Naive B cell (primary cell): ENCODE measurements around the gene VASP. TPM values are rescaled to one million over a fixed set of nuclear protein-coding genes. Genes with fewer than 3 reads are reported as not detected.

Experiments used
- ATAC-seq, 2 donors: fragments of 150-1000 bp; cut with Tn5 transposase; 2 replicates each; pipeline ENCODE4 v1.10.0; 2021; ENCODE audit warnings: low read depth in 2 of 2, mild to moderate bottlenecking in 2 of 2, moderate library complexity in 2 of 2
- DNase-seq: peaks from one replicate; pipeline ENCODE4 v3.0.0; 2022
- H3K27ac Mint-ChIP-seq, 6 donors: one replicate each; pipeline ENCODE4 v1.8.0; 2020 to 2022; ENCODE audit warnings: mild to moderate bottlenecking in 6 of 6, mixed read lengths in 6 of 6, moderate library complexity in 5 of 6, inconsistent platforms in 2 of 6
- H3K27me3 Mint-ChIP-seq, 3 donors: one replicate each; pipeline ENCODE4 v1.8.0; 2021 to 2022; ENCODE audit warnings: mixed read lengths in 3 of 3, mild to moderate bottlenecking in 1 of 3
- H3K36me3 Mint-ChIP-seq, 2 donors: one replicate each; pipeline ENCODE4 v1.8.0; 2020 to 2022; ENCODE audit warnings: mixed read lengths in 2 of 2, inconsistent platforms in 1 of 2, mild to moderate bottlenecking in 1 of 2
- H3K4me1 Mint-ChIP-seq, 3 donors: one replicate each; pipeline ENCODE4 v1.8.0; 2020 to 2022; ENCODE audit warnings: mixed read lengths in 3 of 3, inconsistent platforms in 1 of 3, mild to moderate bottlenecking in 1 of 3, moderate library complexity in 1 of 3
- H3K4me3 Mint-ChIP-seq, 8 donors: one replicate each; pipeline ENCODE4 v1.8.0; 2020 to 2022; ENCODE audit warnings: mild to moderate bottlenecking in 8 of 8, mixed read lengths in 8 of 8, moderate library complexity in 8 of 8, inconsistent platforms in 2 of 8
- H3K9me3 Mint-ChIP-seq, 7 donors: one replicate each; pipeline ENCODE4 v1.8.0; 2020 to 2022; ENCODE audit warnings: mixed read lengths in 7 of 7, mild to moderate bottlenecking in 5 of 7, inconsistent platforms in 2 of 7, moderate library complexity in 1 of 7
- polyA plus RNA-seq, 6 donors: library from polyadenylated mRNA; unstranded; fragments of 300-500 nt; fragmentation: Illumina TruSeq; gene quantifications; one replicate each; pipeline ENCODE4 v1.2.3, GENCODE V29; 2021; ENCODE audit warnings: low read depth in 6 of 6

Gene VASP
- polyA plus RNA-seq, 6 donors from 2014 or later, result 51.5 to 87.2 (median 64.3) TPM

DNA sequence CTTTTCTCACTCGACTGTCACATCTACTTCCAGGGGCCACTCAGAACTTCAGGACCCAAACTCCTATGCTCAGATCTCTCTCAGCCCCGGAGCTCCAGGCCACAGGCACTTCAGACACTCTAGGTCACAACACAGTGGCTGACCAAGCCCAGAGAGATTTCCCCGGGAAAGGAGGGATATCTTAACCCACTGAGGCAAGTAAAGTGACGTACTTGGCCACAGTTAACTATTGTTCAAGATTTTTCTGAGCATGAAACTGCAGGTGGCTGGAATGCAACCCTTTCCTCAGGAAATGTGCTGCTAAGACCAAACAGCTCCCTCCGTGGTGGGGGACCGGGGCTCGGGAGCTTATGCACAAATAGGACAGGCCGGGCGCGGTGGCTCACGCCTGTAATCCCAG lies 53.4 kb downstream of the VASP start:
- no peaks in the 10 kb centered on the region for H3K36me3 Mint-ChIP-seq
- DNase-seq (no peak), ATAC-seq (no peak)
- no peaks in the 10 kb centered on the region for H3K27me3 Mint-ChIP-seq
- peaks cover 22 to 46% (median 22%) of the 10 kb centered on the region in 3 donors for H3K4me1 Mint-ChIP-seq
- no peak overlapping the region for H3K4me3 Mint-ChIP-seq
- no peak overlapping the region for H3K27ac Mint-ChIP-seq
- no peaks in the 10 kb centered on the region for H3K9me3 Mint-ChIP-seq

DNA sequence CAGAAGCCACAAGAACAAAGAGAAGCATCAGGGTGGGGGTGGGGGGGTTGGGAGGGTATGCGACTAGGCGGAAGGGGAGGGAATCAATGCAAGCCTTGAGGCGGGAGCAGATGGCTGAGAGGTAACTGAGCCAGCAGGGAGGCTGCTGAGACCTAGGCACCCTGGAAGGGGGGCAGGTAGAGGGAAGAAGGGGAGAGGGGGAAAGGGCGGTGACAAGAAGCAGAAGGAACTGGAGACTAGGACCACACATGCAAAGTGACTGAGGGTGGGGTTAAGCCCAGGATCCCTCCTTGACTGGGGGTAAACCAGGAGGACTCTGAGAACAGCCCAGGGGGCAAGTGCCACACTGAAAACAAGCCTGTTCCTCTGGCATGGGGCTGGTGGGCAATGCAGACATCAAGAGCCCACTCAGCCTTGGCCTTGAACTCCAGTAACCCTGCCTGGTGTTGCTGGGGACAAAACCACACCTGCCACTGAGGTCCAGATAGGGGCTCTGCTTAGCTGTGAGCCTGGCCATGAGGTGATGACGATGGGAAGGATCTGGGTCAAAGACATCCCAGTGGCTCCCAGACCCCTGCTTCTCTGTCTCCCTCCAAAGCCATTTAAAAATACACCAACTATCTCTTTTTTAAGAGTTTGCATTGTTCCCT lies 57.0 kb downstream of the VASP start:
- no peaks in the 10 kb centered on the region for H3K9me3 Mint-ChIP-seq
- DNase-seq, result no peak
- H3K4me1 Mint-ChIP-seq, result peaks cover 6 to 32% (median 21%) of the 10 kb centered on the region in 3 donors
- no peaks in the 10 kb centered on the region for H3K27me3 Mint-ChIP-seq
- peak in 1 of 2 donors; percentile 44 for ATAC-seq
- H3K27ac Mint-ChIP-seq, result peak overlapping the region in 4 of 6 donors; percentile 15 to 74 (median 48)
- H3K36me3 Mint-ChIP-seq, result no peaks in the 10 kb centered on the region
- peak overlapping the region in 4 of 8 donors; percentile 15 to 23 (median 18) for H3K4me3 Mint-ChIP-seq

DNA sequence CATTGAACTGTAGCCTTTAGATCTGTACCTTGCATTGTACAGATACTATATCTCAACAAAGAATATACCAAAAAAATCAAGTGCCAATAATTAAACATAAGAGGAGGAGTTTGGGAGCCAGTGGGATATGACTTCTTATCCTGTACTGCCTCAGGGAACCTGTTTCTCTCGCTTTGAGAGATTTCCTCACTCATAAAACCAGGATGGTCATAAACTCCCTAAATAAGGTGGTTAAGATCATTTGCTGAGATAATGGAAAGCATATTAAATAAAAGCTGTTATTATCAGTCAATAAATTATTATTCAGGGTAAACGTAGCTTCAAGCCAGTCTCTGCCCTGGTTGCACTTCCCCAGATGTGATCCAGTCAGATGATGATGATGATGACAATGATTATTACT lies 60.3 kb downstream of the VASP start:
- DNase-seq, result no peak
- Mint-ChIP-seq H3K27ac (peak overlapping the region in 1 of 6 donors; percentile 21), H3K4me1 (peaks cover 7 to 23% (median 18%) of the 10 kb centered on the region in 3 donors), H3K4me3 (no peak overlapping the region), H3K27me3 (no peaks in the 10 kb centered on the region), H3K36me3 (no peaks in the 10 kb centered on the region), H3K9me3 (peaks cover 0 to 1% (median 0%) of the 10 kb centered on the region in 7 donors)
- ATAC-seq, result no peak

DNA sequence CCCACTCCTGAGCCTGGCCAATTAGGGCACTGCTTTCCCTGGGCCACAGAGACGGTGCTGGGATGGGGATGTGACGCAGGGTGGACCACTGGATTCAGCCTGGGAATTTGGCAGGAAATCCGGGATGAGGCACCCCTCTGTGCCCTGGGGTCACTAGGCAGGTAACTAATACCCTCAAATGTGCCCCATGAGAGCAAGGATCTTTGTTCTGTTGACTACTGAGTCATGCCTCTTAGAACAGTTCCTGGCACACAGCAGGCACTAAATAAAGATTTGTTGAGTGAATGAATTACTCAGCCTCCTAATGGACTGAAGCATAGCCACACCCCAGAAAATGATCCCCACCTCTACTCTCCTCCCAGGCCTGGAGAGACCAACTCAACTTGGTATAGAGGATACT lies 61.5 kb downstream of the VASP start:
- H3K27me3 Mint-ChIP-seq, result no peaks in the 10 kb centered on the region
- H3K36me3 Mint-ChIP-seq, result no peaks in the 10 kb centered on the region
- peaks cover 0 to 1% (median 0%) of the 10 kb centered on the region in 7 donors for H3K9me3 Mint-ChIP-seq
- ATAC-seq, result no peak
- peak overlapping the region in 1 of 6 donors; percentile 44 for H3K27ac Mint-ChIP-seq
- H3K4me1 Mint-ChIP-seq, result peaks cover 7 to 14% (median 13%) of the 10 kb centered on the region in 3 donors
- DNase-seq, result no peak
- H3K4me3 Mint-ChIP-seq, result no peak overlapping the region

DNA sequence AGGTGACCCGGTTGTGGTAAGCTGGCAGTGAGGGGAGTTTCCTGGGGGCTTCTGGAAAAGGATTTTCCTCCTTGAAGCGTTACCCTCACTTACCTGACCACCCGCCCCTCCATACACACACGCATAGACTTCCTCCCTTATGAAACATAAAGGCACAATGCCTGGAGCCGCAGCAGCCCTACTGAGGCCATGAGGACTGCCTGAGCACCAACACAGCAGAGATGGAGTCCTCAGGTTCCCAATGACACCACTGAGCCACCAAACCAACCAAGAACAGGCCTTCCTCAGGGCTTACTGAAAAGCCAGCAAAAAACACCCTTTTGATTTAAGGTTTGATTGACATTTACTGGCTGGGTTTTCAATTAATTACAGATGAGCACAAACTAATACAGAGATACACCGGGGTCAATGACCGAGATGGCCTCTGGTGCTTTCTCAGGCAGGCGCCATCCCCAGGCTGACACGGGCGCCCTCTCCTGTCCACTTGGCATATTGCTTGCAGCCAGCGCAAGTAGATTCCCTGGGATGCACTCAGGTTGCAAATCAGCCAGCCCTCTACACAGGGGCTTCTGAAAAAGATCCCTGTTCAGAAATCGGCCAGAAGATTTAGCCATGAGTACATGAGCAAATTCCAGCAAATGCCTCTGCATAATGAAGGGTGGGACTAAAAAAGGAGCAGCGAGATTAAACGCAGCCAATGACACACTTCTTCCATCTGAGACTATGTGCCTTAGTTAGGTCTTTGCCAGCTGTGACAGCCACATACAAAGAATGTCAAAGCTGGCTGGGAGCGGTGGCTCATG lies 62.5 kb downstream of the VASP start:
- peak; percentile 49 for ATAC-seq
- Mint-ChIP-seq H3K4me3 (no peak overlapping the region), H3K9me3 (peaks cover 0 to 1% (median 0%) of the 10 kb centered on the region in 7 donors), H3K27me3 (no peaks in the 10 kb centered on the region), H3K36me3 (no peaks in the 10 kb centered on the region), H3K27ac (peak overlapping the region in 4 of 6 donors; percentile 41 to 95 (median 70)), H3K4me1 (peaks cover 2 to 14% (median 7%) of the 10 kb centered on the region in 3 donors)
- DNase-seq, result peak; percentile 28

DNA sequence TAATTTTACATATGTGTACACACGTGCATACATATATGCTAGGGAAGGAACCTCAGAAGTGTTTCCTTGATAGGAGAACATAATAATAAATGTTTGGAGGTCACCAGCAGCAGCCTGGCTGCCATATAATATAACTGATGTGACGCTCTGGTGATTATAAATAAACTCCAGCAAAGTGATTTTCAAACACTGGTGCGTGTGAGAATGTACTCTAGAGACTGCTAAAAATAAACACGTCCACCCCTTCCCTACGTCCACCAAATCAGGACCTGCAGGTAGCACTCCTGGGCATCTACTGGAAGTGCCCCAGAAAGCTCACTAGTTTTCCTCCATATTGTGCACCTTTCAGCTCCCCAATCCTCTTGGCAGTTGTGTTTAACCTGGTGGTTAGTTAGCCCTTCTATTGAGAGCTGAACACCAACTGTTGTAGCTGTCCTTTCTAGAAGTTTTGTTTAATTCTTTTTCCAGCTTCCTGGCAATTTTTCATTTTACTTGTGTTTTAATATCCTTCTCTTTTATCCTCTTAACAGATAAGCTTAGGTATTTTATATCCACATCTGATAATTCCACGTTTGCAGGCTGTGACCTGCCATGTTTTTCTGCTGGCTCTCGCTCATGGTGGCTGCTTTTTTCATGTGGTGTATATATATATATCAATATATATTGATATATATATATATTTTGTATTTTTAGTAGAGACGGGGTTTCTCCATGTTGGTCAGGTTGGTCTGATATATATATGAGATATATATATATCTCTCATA lies 64.4 kb downstream of the VASP start:
- ATAC-seq, result no peak
- peaks cover 0 to 1% (median 0%) of the 10 kb centered on the region in 7 donors for H3K9me3 Mint-ChIP-seq

DNA sequence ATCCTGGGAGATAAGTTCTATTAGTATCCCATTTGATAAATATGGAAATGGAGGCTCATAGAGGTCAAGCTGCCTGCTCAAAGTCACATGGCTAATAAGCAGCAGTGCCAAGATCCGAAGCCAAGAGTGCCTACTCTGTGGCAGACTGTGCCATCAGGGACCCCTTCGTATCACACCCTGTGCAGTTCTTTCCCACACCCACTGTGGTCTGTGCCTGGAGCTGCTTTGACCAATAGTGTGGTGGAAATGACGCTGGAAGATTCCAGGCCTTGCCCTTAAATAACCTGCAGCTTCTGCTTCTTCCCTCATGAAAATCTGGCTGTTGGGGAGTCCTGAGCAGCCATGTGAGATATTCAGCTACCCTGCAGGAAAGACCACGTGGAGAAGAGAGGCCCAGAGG lies 67.2 kb downstream of the VASP start:
- Mint-ChIP-seq H3K36me3 (no peaks in the 10 kb centered on the region), H3K9me3 (peaks cover 0 to 1% (median 0%) of the 10 kb centered on the region in 7 donors), H3K4me3 (no peak overlapping the region), H3K27me3 (no peaks in the 10 kb centered on the region), H3K27ac (no peak overlapping the region), H3K4me1 (peaks cover 5 to 13% (median 6%) of the 10 kb centered on the region in 3 donors)
- ATAC-seq, result no peak
- DNase-seq, result no peak

More for the DNA sequence above, 64.4 kb downstream of the VASP start:
- no peaks in the 10 kb centered on the region for H3K36me3 Mint-ChIP-seq
- H3K27me3 Mint-ChIP-seq, result no peaks in the 10 kb centered on the region
- H3K27ac Mint-ChIP-seq, result peak overlapping the region in 1 of 6 donors; percentile 40
- peaks cover 2 to 17% (median 7%) of the 10 kb centered on the region in 3 donors for H3K4me1 Mint-ChIP-seq
- no peak for DNase-seq
- no peak overlapping the region for H3K4me3 Mint-ChIP-seq

DNA sequence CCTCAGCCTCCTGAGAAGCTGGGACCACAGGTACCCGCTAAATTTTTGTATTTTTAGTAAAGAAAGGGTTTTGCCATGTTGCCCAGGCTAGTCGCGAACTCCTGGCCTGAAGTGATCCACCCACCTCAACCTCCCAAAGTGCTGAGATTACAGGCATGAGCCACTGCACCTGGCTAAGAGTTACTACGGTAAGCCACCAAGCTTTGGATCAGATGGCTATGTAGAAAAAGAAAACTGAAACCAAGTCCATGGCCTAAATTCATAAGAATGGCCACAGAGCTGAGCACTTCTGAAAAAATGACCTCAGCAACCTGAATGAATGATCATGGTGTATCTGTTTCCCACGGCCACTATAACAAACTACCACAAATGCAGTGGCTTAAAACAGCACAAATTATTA lies 67.9 kb downstream of the VASP start:
- no peaks in the 10 kb centered on the region for H3K36me3 Mint-ChIP-seq
- ATAC-seq (no peak), DNase-seq (no peak)
- H3K27me3 Mint-ChIP-seq, result no peaks in the 10 kb centered on the region
- peaks cover 0 to 7% (median 4%) of the 10 kb centered on the region in 3 donors for H3K4me1 Mint-ChIP-seq
- H3K4me3 Mint-ChIP-seq, result no peak overlapping the region
- peaks cover 0 to 1% (median 0%) of the 10 kb centered on the region in 7 donors for H3K9me3 Mint-ChIP-seq
- H3K27ac Mint-ChIP-seq, result no peak overlapping the region

Other genes with a start within 250 kb of the VASP start
- not detected for gene CKM, start 184.6 kb upstream of the VASP start, polyA plus RNA-seq
- not detected for gene KLC3, start 166.7 kb upstream of the VASP start, polyA plus RNA-seq
- gene ERCC2, start 136.9 kb upstream of the VASP start, polyA plus RNA-seq, result 1 to 10 TPM; 4.7 to 8.0 (median 6.7) TPM
- 1 to 10 TPM in 4 of 6 donors, under 1 TPM in 1, not detected in 1; 0.29 to 4.3 (median 2.5) TPM for gene PPP1R13L, start 102.4 kb upstream of the VASP start, polyA plus RNA-seq
- 1 to 10 TPM in 5 of 6 donors, under 1 TPM in 1; 0.49 to 8.5 (median 3.0) TPM for gene POLR1G, start 100.8 kb upstream of the VASP start, polyA plus RNA-seq
- gene ERCC1, start 83.6 kb upstream of the VASP start, polyA plus RNA-seq, result 10 to 100 TPM; 40.0 to 91.4 (median 46.2) TPM
- 100 to 1,000 TPM in 1 of 6 donors, 10 to 100 TPM in 5; 26.6 to 110 (median 82.1) TPM for gene FOSB, start 39.5 kb upstream of the VASP start, polyA plus RNA-seq
- under 1 TPM in 3 of 6 donors, not detected in 3; 0.28 to 0.58 (median 0.47) TPM for gene RTN2, start 10.4 kb upstream of the VASP start, polyA plus RNA-seq
- 1 to 10 TPM; 1.6 to 3.4 (median 2.4) TPM for gene PPM1N, start 9.0 kb upstream of the VASP start, polyA plus RNA-seq
- gene OPA3, start 77.3 kb downstream of the VASP start, polyA plus RNA-seq, result 10 to 100 TPM in 1 of 6 donors, 1 to 10 TPM in 4, not detected in 1; 5.0 to 14.4 (median 7.8) TPM
- not detected for gene GPR4, start 94.7 kb downstream of the VASP start, polyA plus RNA-seq
- 10 to 100 TPM in 3 of 6 donors, 1 to 10 TPM in 3; 4.3 to 14.1 (median 10.3) TPM for gene EML2, start 131.9 kb downstream of the VASP start, polyA plus RNA-seq
- not detected for gene GIPR, start 160.7 kb downstream of the VASP start, polyA plus RNA-seq
- gene SNRPD2, start 184.5 kb downstream of the VASP start, polyA plus RNA-seq, result 1,000 to 10,000 TPM in 2 of 6 donors, 100 to 1,000 TPM in 4; 808 to 1,139 (median 906) TPM
- 1 to 10 TPM in 5 of 6 donors, under 1 TPM in 1; 0.70 to 6.8 (median 1.7) TPM for gene QPCTL, start 185.2 kb downstream of the VASP start, polyA plus RNA-seq
- gene FBXO46, start 223.4 kb downstream of the VASP start, polyA plus RNA-seq, result 10 to 100 TPM in 5 of 6 donors, 1 to 10 TPM in 1; 9.4 to 23.0 (median 13.9) TPM
- gene MEIOSIN, start 226.0 kb downstream of the VASP start, polyA plus RNA-seq, result not detected